Ectodermal cell (in vitro differentiated cells): Measurements from ENCODE around the gene GLDC.

Experiments
- H3K27ac ChIP-seq: 2 replicates; pipeline ENCODE4 v1.7.0; 2013; ENCODE audit warnings: mild to moderate bottlenecking, low read depth, low read length; ENCODE audit not compliant: insufficient read depth, poor library complexity, severe bottlenecking
- H3K27me3 ChIP-seq: 2 replicates; pipeline ENCODE4 v1.7.0; 2013; ENCODE audit warnings: mild to moderate bottlenecking, low read length; ENCODE audit not compliant: insufficient read depth, control insufficient read depth, poor library complexity, severe bottlenecking
- H3K36me3 ChIP-seq: one replicate; pipeline ENCODE4 v1.7.0; 2013; ENCODE audit warnings: low read length; ENCODE audit not compliant: control insufficient read depth, insufficient read depth
- H3K4me1 ChIP-seq: one replicate; pipeline ENCODE4 v1.7.0; 2013; ENCODE audit warnings: low read length; ENCODE audit not compliant: control insufficient read depth, insufficient read depth
- H3K4me3 ChIP-seq: 2 replicates; pipeline ENCODE4 v1.7.0; 2013; ENCODE audit warnings: low read depth, low read length, control low read depth; ENCODE audit not compliant: insufficient read depth
- H3K9me3 ChIP-seq: 2 replicates; pipeline ENCODE4 v1.7.0; 2013; ENCODE audit warnings: mild to moderate bottlenecking, low read length, moderate library complexity; ENCODE audit not compliant: control insufficient read depth
- WGBS, 2 experiments: methylation state at CpG; one replicate each; pipeline ENCODE4 v1.1.7; 2013; ENCODE audit warnings: missing lambda C conversion rate in 2 of 2; 5-methylcytosine and 5-hydroxymethylcytosine counted together

GLDC gene

GRCh38 chr9:6641561-6641960, 4.0 kb downstream of the GLDC start:
- WGBS, 2 experiments: 100% methylated on average over 2 of the region's 2 CpGs; no CpG with 5 or more reads in 1 of the 2 experiments
- Histone ChIP-seq H3K4me3 (no peak overlapping the region), H3K27me3 (peaks cover 23% of the 10 kb centered on the region), H3K4me1 (no peaks in the 10 kb centered on the region), H3K36me3 (no peaks in the 10 kb centered on the region), H3K9me3 (no peaks in the 10 kb centered on the region), H3K27ac (no peak overlapping the region)

GRCh38 chr9:6641056-6641455, 4.5 kb downstream of the GLDC start:
- Histone ChIP-seq H3K27me3 (peaks cover 19% of the 10 kb centered on the region), H3K4me3 (no peak overlapping the region), H3K4me1 (no peaks in the 10 kb centered on the region), H3K9me3 (no peaks in the 10 kb centered on the region), H3K36me3 (no peaks in the 10 kb centered on the region), H3K27ac (no peak overlapping the region)
- 84 to 88% methylated on average over 5 of the region's 5 CpGs for WGBS, 2 experiments

GRCh38 chr9:6640268-6641051, 5.1 kb downstream of the GLDC start:
- Histone ChIP-seq H3K9me3 (no peaks in the 10 kb centered on the region), H3K27ac (no peak overlapping the region), H3K4me3 (no peak overlapping the region), H3K4me1 (no peaks in the 10 kb centered on the region), H3K36me3 (no peaks in the 10 kb centered on the region), H3K27me3 (peaks cover 16% of the 10 kb centered on the region)
- WGBS, 2 experiments: 75 to 76% methylated on average over 9 of the region's 9 CpGs

GRCh38 chr9:6639622-6640021, 5.9 kb downstream of the GLDC start:
- peaks cover 12% of the 10 kb centered on the region for H3K27me3 ChIP-seq
- H3K4me1 ChIP-seq: no peaks in the 10 kb centered on the region
- 92 to 94% methylated on average over 3 of the region's 3 CpGs for WGBS, 2 experiments
- no peaks in the 10 kb centered on the region for H3K36me3 ChIP-seq
- H3K9me3 ChIP-seq: no peaks in the 10 kb centered on the region
- H3K27ac ChIP-seq: no peak overlapping the region
- H3K4me3 ChIP-seq: no peak overlapping the region

GRCh38 chr9:6634444-6634843, 11.1 kb downstream of the GLDC start:
- Histone ChIP-seq H3K36me3 (no peaks in the 10 kb centered on the region), H3K9me3 (no peaks in the 10 kb centered on the region), H3K27ac (no peak overlapping the region), H3K4me3 (no peak overlapping the region), H3K4me1 (peaks cover 16% of the 10 kb centered on the region), H3K27me3 (no peaks in the 10 kb centered on the region)
- 89 to 93% methylated on average over 7 of the region's 7 CpGs for WGBS, 2 experiments

GRCh38 chr9:6633378-6633777, 12.2 kb downstream of the GLDC start:
- Histone ChIP-seq H3K4me1 (peaks cover 22% of the 10 kb centered on the region), H3K9me3 (no peaks in the 10 kb centered on the region), H3K27ac (no peak overlapping the region), H3K4me3 (no peak overlapping the region), H3K27me3 (no peaks in the 10 kb centered on the region), H3K36me3 (no peaks in the 10 kb centered on the region)
- WGBS, 2 experiments: 85% methylated on average over 3 of the region's 3 CpGs

GRCh38 chr9:6632516-6633183, 12.9 kb downstream of the GLDC start:
- Histone ChIP-seq H3K4me1 (peaks cover 27% of the 10 kb centered on the region), H3K27ac (no peak overlapping the region), H3K4me3 (no peak overlapping the region), H3K27me3 (no peaks in the 10 kb centered on the region), H3K36me3 (no peaks in the 10 kb centered on the region), H3K9me3 (no peaks in the 10 kb centered on the region)
- WGBS, 2 experiments: 63 to 67% methylated on average over 19 of the region's 19 CpGs

- no peak overlapping the region for H3K27ac ChIP-seq
- whole genome bisulfite sequencing, 2 experiments: 70 to 77% methylated on average over 4 of the region's 4 CpGs
Measured at GRCh38 chr9:6631207-6631512, 14.4 kb downstream of the GLDC start.

GRCh38 chr9:6630502-6631206, 14.9 kb downstream of the GLDC start:
- H3K36me3 ChIP-seq: no peaks in the 10 kb centered on the region

More at GRCh38 chr9:6631207-6631512, 14.4 kb downstream of the GLDC start:
- peaks cover 27% of the 10 kb centered on the region for H3K4me1 ChIP-seq
- no peaks in the 10 kb centered on the region for H3K27me3 ChIP-seq
- no peaks in the 10 kb centered on the region for H3K9me3 ChIP-seq
- no peaks in the 10 kb centered on the region for H3K36me3 ChIP-seq
- H3K4me3 ChIP-seq: no peak overlapping the region

GRCh38 chr9:6628704-6629103, 16.8 kb downstream of the GLDC start:
- Histone ChIP-seq H3K4me1 (peaks cover 30% of the 10 kb centered on the region), H3K36me3 (peaks cover 1% of the 10 kb centered on the region), H3K4me3 (no peak overlapping the region), H3K27ac (no peak overlapping the region), H3K27me3 (no peaks in the 10 kb centered on the region), H3K9me3 (no peaks in the 10 kb centered on the region)
- WGBS, 2 experiments: 92 to 97% methylated on average over 2 of the region's 2 CpGs

More at GRCh38 chr9:6630502-6631206, 14.9 kb downstream of the GLDC start:
- H3K27ac ChIP-seq: peak overlapping the region; percentile 55
- no peaks in the 10 kb centered on the region for H3K27me3 ChIP-seq
- H3K4me1 ChIP-seq: peaks cover 28% of the 10 kb centered on the region
- 89 to 90% methylated on average over 11 of the region's 11 CpGs for WGBS, 2 experiments
- no peaks in the 10 kb centered on the region for H3K9me3 ChIP-seq
- H3K4me3 ChIP-seq: no peak overlapping the region
